ENCODE measurements around the gene EIF2S3. TPM values are rescaled to one million over a fixed set of nuclear protein-coding genes. Genes with fewer than 3 reads are reported as not detected.

Gene EIF2S3
- 473 and 501 TPM in 2 replicates for total RNA-seq
- long read RNA-seq, transcript EIF2S3-201 (12 exons, 2,858 nt) = major isoform, 1,242 of 1,382 reads
- long read RNA-seq, partial matches to known transcripts = 74 of 1,382 reads
- long read RNA-seq, other reads (novel, unspliced or antisense) = 64 of 1,382 reads

- TF ChIP-seq CTCF (IDR thresholded peaks at IDR 0.05; ENCODE audit: unreplicated experiment) = peak; percentile 88
- Mint-ChIP-seq H3K27ac (peak within 1 kb of the TSS; percentile 100), H3K4me3 (ENCODE audit: low read depth) (no peak within 1 kb of the TSS), H3K9me3 (ENCODE audit: low read depth) (no peaks in the 10 kb centered on the region), H3K36me3 (ENCODE audit: insufficient read depth) (peaks cover 5% of the 10 kb centered on the region), H3K4me1 (ENCODE audit: low read depth) (peaks cover 6% of the 10 kb centered on the region), H3K27me3 (no peaks in the 10 kb centered on the region)
- peak; percentile 89 for DNase-seq (ENCODE audit: low spot score, unreplicated experiment)
Observed at GRCh38 chrX:24054182-24055042, at the start of gene EIF2S3. EIF2S3 (plus strand) TSS chrX:24054956; CDS start chrX:24054969, 13 bp downstream.

- TF ChIP-seq CTCF (IDR thresholded peaks at IDR 0.05; ENCODE audit: unreplicated experiment) = no peak
- no peak overlapping the region for H3K4me3 Mint-ChIP-seq (ENCODE audit: low read depth)
- H3K4me1 Mint-ChIP-seq (ENCODE audit: low read depth) = peaks cover 7% of the 10 kb centered on the region
- no peaks in the 10 kb centered on the region for H3K9me3 Mint-ChIP-seq (ENCODE audit: low read depth)
- H3K36me3 Mint-ChIP-seq (ENCODE audit: insufficient read depth) = peaks cover 15% of the 10 kb centered on the region
- H3K27me3 Mint-ChIP-seq = no peaks in the 10 kb centered on the region
- no peak overlapping the region for H3K27ac Mint-ChIP-seq
- no peak for DNase-seq (ENCODE audit: low spot score, unreplicated experiment)
Observed at GRCh38 chrX:24005028-24005427, 49.7 kb upstream of the EIF2S3 start.

GRCh38 chrX:24005867-24006266, 48.9 kb upstream of the EIF2S3 start:
- H3K36me3 Mint-ChIP-seq (ENCODE audit: insufficient read depth) = peaks cover 18% of the 10 kb centered on the region
- no peak overlapping the region for H3K4me3 Mint-ChIP-seq (ENCODE audit: low read depth)
- DNase-seq (ENCODE audit: low spot score, unreplicated experiment) = no peak
- H3K27ac Mint-ChIP-seq = no peak overlapping the region
- H3K9me3 Mint-ChIP-seq (ENCODE audit: low read depth) = no peaks in the 10 kb centered on the region
- peaks cover 7% of the 10 kb centered on the region for H3K4me1 Mint-ChIP-seq (ENCODE audit: low read depth)
- no peak for TF ChIP-seq CTCF (IDR thresholded peaks at IDR 0.05; ENCODE audit: unreplicated experiment)
- no peaks in the 10 kb centered on the region for H3K27me3 Mint-ChIP-seq

- Mint-ChIP-seq H3K36me3 (ENCODE audit: insufficient read depth) (peaks cover 11% of the 10 kb centered on the region), H3K4me3 (ENCODE audit: low read depth) (no peak overlapping the region), H3K4me1 (ENCODE audit: low read depth) (peaks cover 4% of the 10 kb centered on the region), H3K27ac (no peak overlapping the region), H3K27me3 (no peaks in the 10 kb centered on the region), H3K9me3 (ENCODE audit: low read depth) (no peaks in the 10 kb centered on the region)
- DNase-seq (ENCODE audit: low spot score, unreplicated experiment) = no peak
- no peak for TF ChIP-seq CTCF (IDR thresholded peaks at IDR 0.05; ENCODE audit: unreplicated experiment)
Observed at GRCh38 chrX:24012266-24012665, 42.5 kb upstream of the EIF2S3 start.

- H3K4me1 Mint-ChIP-seq (ENCODE audit: low read depth) = peaks cover 2% of the 10 kb centered on the region
- no peak overlapping the region for H3K27ac Mint-ChIP-seq
- H3K4me3 Mint-ChIP-seq (ENCODE audit: low read depth) = no peak overlapping the region
- no peak for DNase-seq (ENCODE audit: low spot score, unreplicated experiment)
- H3K9me3 Mint-ChIP-seq (ENCODE audit: low read depth) = no peaks in the 10 kb centered on the region
- H3K27me3 Mint-ChIP-seq = no peaks in the 10 kb centered on the region
- peaks cover 10% of the 10 kb centered on the region for H3K36me3 Mint-ChIP-seq (ENCODE audit: insufficient read depth)
- TF ChIP-seq CTCF (IDR thresholded peaks at IDR 0.05; ENCODE audit: unreplicated experiment) = no peak
Observed at GRCh38 chrX:24014388-24015018, 40.3 kb upstream of the EIF2S3 start.
